Measurements from ENCODE around the gene TBC1D22A.
"Not testable (repeated sequence)": the region's sequence is repeated elsewhere in the genome, so short reads cannot be mapped to it uniquely, and the experiment has no call there.

- TF ChIP-seq CTCF (IDR thresholded peaks at IDR 0.05); MXI1 (IDR thresholded peaks at IDR 0.05; ENCODE audit: low read depth, low read length); EP300 (IDR thresholded peaks at IDR 0.05; ENCODE audit: borderline replicate concordance in 1 of 2, low read depth in 1 of 2, low read length in 1 of 2); GABPA (IDR thresholded peaks at IDR 0.05; ENCODE audit: low read depth); GATA2 (CRISPR knock-in tag; IDR thresholded peaks at IDR 0.05); RAD21 (IDR thresholded peaks at IDR 0.05; ENCODE audit: low read length); POLR2AphosphoS5 (IDR thresholded peaks at IDR 0.05; ENCODE audit: low read depth, low read length); REST (IDR thresholded peaks at IDR 0.05; ENCODE audit: low read depth, low read length); ZBTB33 (IDR thresholded peaks at IDR 0.05; ENCODE audit: borderline replicate concordance, low read depth); FOXJ3 (CRISPR knock-in tag; IDR thresholded peaks at IDR 0.05); JUND (IDR thresholded peaks at IDR 0.05): not testable (repeated sequence)
These were observed 216.2 kb downstream of the TBC1D22A start for GRCh38 chr22:46978668-46979067.
